CD4-positive, alpha-beta T cell (primary cell): ENCODE data around the gene CORO1C. TPM values are rescaled to one million over a fixed set of nuclear protein-coding genes. Genes with fewer than 3 reads are reported as not detected.

Source experiments
- ATAC-seq: fragments of 200-7000 bp; cut with Tn5 transposase; one replicate; pipeline ENCODE4 v1.10.0; 2022; ENCODE audit warnings: mild to moderate bottlenecking; ENCODE audit not compliant: poor library complexity
- CTCF ChIA-PET: fragments of 350-600 bp; sonication (Branson Sonifier 250); formaldehyde crosslinking; loops from one replicate; lab custom pipeline; 2021; ENCODE audit warnings: antibody characterized with exemption, inconsistent platforms; lab: Charles Lee
- POLR2A ChIA-PET: fragments of 350-600 bp; sonication (Branson Sonifier 250); formaldehyde crosslinking; loops from one replicate; lab custom pipeline; 2021; ENCODE audit warnings: antibody characterized with exemption, inconsistent platforms; lab: Charles Lee
- DNase-seq, 14 experiments: peaks; one replicate each; pipeline ENCODE4 v3.0.0-alpha.2; 2013 to 2020; ENCODE audit warnings: mixed read lengths in 2 of 14
- H3K27ac ChIP-seq, 2 donors: one replicate each; pipeline versions ENCODE4 v1.5.1 to v1.7.0; 2013; ENCODE audit warnings: low read length in 2 of 2, low read depth in 1 of 2, mild to moderate bottlenecking in 1 of 2
- H3K27me3 ChIP-seq, 2 experiments: 1 replicate in 1 of 2; 2 replicates in 1 of 2; pipeline versions ENCODE4 v1.6.1 to v1.7.0; 2013; ENCODE audit warnings: low read length in 2 of 2, control low read depth in 1 of 2, mild to moderate bottlenecking in 1 of 2, moderate library complexity in 1 of 2; ENCODE audit not compliant: insufficient read depth in 2 of 2, control insufficient read depth in 1 of 2
- H3K36me3 ChIP-seq: one replicate; pipeline ENCODE4 v1.6.1; 2013; ENCODE audit warnings: low read length, control low read depth; ENCODE audit not compliant: insufficient read depth
- H3K4me1 ChIP-seq: one replicate; pipeline ENCODE4 v1.6.1; 2013; ENCODE audit warnings: low read length, control low read depth; ENCODE audit not compliant: insufficient read depth
- H3K4me3 ChIP-seq: one replicate; pipeline ENCODE4 v1.5.1; 2013; ENCODE audit warnings: mild to moderate bottlenecking, low read length, moderate library complexity
- H3K9me3 ChIP-seq, 2 experiments: 1 replicate in 1 of 2; 2 replicates in 1 of 2; pipeline versions ENCODE4 v1.6.1 to v1.7.0; 2013; ENCODE audit warnings: low read length in 2 of 2, mild to moderate bottlenecking in 2 of 2, control low read depth in 1 of 2, moderate library complexity in 1 of 2; ENCODE audit not compliant: control insufficient read depth in 1 of 2, insufficient read depth in 1 of 2
- H3K27ac Mint-ChIP-seq: one replicate; pipeline ENCODE4 v1.8.0; 2020; ENCODE audit warnings: mixed read lengths
- H3K27me3 Mint-ChIP-seq: one replicate; pipeline ENCODE4 v1.8.0; 2021; ENCODE audit warnings: mixed read lengths
- H3K36me3 Mint-ChIP-seq: one replicate; pipeline ENCODE4 v1.8.0; 2021; ENCODE audit warnings: low read depth, mixed read lengths
- H3K4me1 Mint-ChIP-seq: one replicate; pipeline ENCODE4 v1.8.0; 2021; ENCODE audit warnings: low read depth, mixed read lengths
- H3K4me3 Mint-ChIP-seq: one replicate; pipeline ENCODE4 v1.8.0; 2020; ENCODE audit warnings: mild to moderate bottlenecking, mixed read lengths
- H3K9me3 Mint-ChIP-seq: one replicate; pipeline ENCODE4 v1.8.0; 2020; ENCODE audit warnings: mixed read lengths
- intact Hi-C, 2 experiments: fragments of 100-400 bp; cut with DNase I in 1 of 2; cut with micrococcal nuclease in 1 of 2; formaldehyde crosslinking; loops; one replicate each; pipeline versions ENCODE4 v1.15.1 to v1.9.0; 2023 to 2025; cut with DNase I, micrococcal nuclease
- total RNA-seq, 174 experiments: library from RNA in 2 of 174; stranded (reverse) in 2 of 174; gene quantifications; one replicate each; pipeline ENCODE4 v1.2.3 and lab custom pipeline; 2021 to 2026
- TF ChIP-seq, protein P1 (sequence below): fragments of 200-600 bp; IDR thresholded peaks from one replicate; pipeline ENCODE4 v1.8.0; 2022; ENCODE audit warnings: antibody characterized with exemption, mild to moderate bottlenecking

The CORO1C gene
- total RNA-seq, 2 experiments from 2014 or later, result 6.7 to 7.4 TPM

DNA sequence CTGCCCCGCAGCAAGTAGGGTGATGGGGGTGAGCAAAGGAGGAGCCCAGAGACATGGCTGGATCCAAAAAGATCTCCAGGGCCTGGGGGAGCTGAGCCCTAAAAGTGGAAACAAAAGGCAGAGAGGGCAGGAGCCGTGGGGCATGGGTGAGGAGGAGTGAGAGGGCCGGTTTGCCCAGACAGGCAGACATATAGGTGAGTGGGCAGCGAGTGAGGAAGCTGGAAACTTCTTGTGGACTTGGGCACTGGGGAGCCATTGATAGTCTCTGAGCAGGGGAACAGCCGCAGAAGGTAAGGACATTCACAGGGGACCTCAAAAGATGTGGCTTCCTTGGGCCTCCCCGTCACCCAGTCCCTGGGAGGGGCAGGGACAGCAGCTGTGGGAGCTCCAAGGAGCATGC is 116.7 kb downstream of the CORO1C start:
- no peaks in the 10 kb centered on the region for H3K27me3 ChIP-seq
- TF ChIP-seq, protein P1, sequence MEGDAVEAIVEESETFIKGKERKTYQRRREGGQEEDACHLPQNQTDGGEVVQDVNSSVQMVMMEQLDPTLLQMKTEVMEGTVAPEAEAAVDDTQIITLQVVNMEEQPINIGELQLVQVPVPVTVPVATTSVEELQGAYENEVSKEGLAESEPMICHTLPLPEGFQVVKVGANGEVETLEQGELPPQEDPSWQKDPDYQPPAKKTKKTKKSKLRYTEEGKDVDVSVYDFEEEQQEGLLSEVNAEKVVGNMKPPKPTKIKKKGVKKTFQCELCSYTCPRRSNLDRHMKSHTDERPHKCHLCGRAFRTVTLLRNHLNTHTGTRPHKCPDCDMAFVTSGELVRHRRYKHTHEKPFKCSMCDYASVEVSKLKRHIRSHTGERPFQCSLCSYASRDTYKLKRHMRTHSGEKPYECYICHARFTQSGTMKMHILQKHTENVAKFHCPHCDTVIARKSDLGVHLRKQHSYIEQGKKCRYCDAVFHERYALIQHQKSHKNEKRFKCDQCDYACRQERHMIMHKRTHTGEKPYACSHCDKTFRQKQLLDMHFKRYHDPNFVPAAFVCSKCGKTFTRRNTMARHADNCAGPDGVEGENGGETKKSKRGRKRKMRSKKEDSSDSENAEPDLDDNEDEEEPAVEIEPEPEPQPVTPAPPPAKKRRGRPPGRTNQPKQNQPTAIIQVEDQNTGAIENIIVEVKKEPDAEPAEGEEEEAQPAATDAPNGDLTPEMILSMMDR, result no peak
- no peak overlapping the region for H3K4me3 ChIP-seq
- ATAC-seq, result no peak
- DNase-seq, result no peak
- H3K4me1 ChIP-seq, result peaks cover 48% of the 10 kb centered on the region
- ChIA-PET CTCF (interaction anchor here (5.0 to 6.5 kb wide), 2 partner anchors 48 to 190 kb away, joined by 35 to 102 read pairs; partner anchors contain the start of gene ISCU), POLR2A (interaction anchor here (8.6 kb wide), 1 partner anchor 17 kb away, joined by 186 read pairs; the partner anchor contains the start of gene SELPLG)
- no peaks in the 10 kb centered on the region for H3K27me3 Mint-ChIP-seq
- H3K27ac Mint-ChIP-seq, result peak overlapping the region; percentile 84
- H3K4me1 Mint-ChIP-seq, result peaks cover 43% of the 10 kb centered on the region
- peak overlapping the region in 1 of 2 donors; percentile 23 for H3K27ac ChIP-seq
- no peaks in the 10 kb centered on the region for H3K9me3 Mint-ChIP-seq
- intact Hi-C loops, result loop anchor here in 1 of 2 experiments (1.0 to 5.0 kb wide), 2 partner anchors 45 to 97 kb away; partner anchors contain the start of gene FICD
- H3K36me3 Mint-ChIP-seq, result peaks cover 37% of the 10 kb centered on the region
- peaks cover 5% of the 10 kb centered on the region for H3K36me3 ChIP-seq
- no peak overlapping the region for H3K4me3 Mint-ChIP-seq
- H3K9me3 ChIP-seq, result peaks cover 0 to 12% of the 10 kb centered on the region in 2 experiments

DNA sequence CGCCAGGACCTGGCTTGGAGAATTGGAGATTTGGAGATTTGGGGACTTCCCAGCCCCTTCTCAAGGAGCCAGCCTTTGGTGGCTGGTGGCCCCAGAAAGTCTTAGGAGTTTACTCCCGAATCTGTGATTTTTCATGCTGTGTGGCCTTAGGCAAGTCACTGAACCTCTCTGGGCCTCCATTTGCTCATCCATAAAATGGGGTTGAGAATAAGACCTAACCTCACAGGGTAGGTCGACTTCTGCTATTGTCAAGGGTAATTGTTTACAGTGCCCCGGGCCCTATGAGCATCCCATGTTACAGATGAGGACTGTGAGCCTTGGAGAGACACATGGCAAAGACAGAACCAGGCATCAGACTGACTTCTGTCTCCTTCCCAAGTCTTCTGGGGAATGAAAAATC is 117.3 kb downstream of the CORO1C start:
- TF ChIP-seq, protein P1, result no peak
- DNase-seq (no peak), ATAC-seq (no peak)
- peaks cover 47% of the 10 kb centered on the region for H3K4me1 ChIP-seq
- ChIA-PET CTCF (interaction anchor here (2.1 to 6.5 kb wide), 2 partner anchors 22 to 47 kb away, joined by 5 to 102 read pairs; partner anchors contain the start of gene ISCU), POLR2A (interaction anchor here (1.8 kb wide), 1 partner anchor 52 kb away, joined by 7 read pairs; the partner anchor contains the start of genes ISCU and SART3)
- Mint-ChIP-seq H3K9me3 (no peaks in the 10 kb centered on the region), H3K4me1 (peaks cover 37% of the 10 kb centered on the region), H3K4me3 (no peak overlapping the region), H3K36me3 (peaks cover 32% of the 10 kb centered on the region), H3K27ac (peak overlapping the region; percentile 84), H3K27me3 (no peaks in the 10 kb centered on the region)
- H3K27me3 ChIP-seq, result no peaks in the 10 kb centered on the region
- intact Hi-C loops, result no loop called here
- peaks cover under 1% of the 10 kb centered on the region for H3K36me3 ChIP-seq
- H3K4me3 ChIP-seq, result no peak overlapping the region
- no peak overlapping the region for H3K27ac ChIP-seq
- peaks cover 0 to 12% of the 10 kb centered on the region in 2 experiments for H3K9me3 ChIP-seq

DNA sequence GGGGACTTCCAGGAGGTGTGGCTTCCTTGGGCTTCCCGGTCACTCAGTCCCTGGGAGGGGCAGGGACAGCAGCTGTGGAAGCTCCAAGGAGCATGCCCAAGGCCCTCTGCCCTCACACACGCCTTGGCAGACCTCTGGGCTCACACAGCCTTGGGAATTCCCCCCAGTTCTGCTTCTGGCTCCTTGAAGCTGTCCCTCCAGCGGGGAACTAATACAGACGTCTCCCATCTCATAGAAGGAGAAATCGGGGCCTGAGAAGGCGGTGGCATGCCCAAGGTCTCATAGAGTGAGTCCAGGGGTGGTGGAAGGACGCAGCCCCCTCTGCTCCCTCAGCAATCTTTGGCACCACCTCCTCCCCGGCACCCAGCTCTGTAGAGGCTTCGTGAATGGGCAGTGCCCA is 117.8 kb downstream of the CORO1C start:
- intact Hi-C loops, result no loop called here
- no peaks in the 10 kb centered on the region for H3K9me3 Mint-ChIP-seq
- TF ChIP-seq, protein P1, result no peak
- H3K27me3 ChIP-seq, result no peaks in the 10 kb centered on the region
- peaks cover 29% of the 10 kb centered on the region for H3K36me3 Mint-ChIP-seq
- no peaks in the 10 kb centered on the region for H3K36me3 ChIP-seq
- H3K27me3 Mint-ChIP-seq, result no peaks in the 10 kb centered on the region
- H3K9me3 ChIP-seq, result peaks cover 0 to 12% of the 10 kb centered on the region in 2 experiments
- no peak overlapping the region for H3K4me3 Mint-ChIP-seq
- H3K4me1 Mint-ChIP-seq, result peaks cover 33% of the 10 kb centered on the region
- no peak overlapping the region for H3K27ac Mint-ChIP-seq
- H3K4me1 ChIP-seq, result peaks cover 42% of the 10 kb centered on the region
- peak in 2 of 14 experiments; percentile 27 to 48 for DNase-seq
- H3K27ac ChIP-seq, result no peak overlapping the region
- POLR2A ChIA-PET, result interaction anchor here (1.8 kb wide), 1 partner anchor 52 kb away, joined by 7 read pairs; the partner anchor contains the start of genes ISCU and SART3
- ATAC-seq, result no peak
- CTCF ChIA-PET, result interaction anchor here (2.1 kb wide), 1 partner anchor 22 kb away, joined by 5 read pairs; no protein-coding TSS in a partner anchor
- no peak overlapping the region for H3K4me3 ChIP-seq
